SK-N-MC (cell line): ENCODE results near the gene AOX1.
"Not testable (repeated sequence)": the region's sequence is repeated elsewhere in the genome, so short reads cannot be mapped to it uniquely, and the experiment has no call there.

Experiments used
- DNase-seq: peaks from one replicate; pipeline ENCODE4 v3.0.0-alpha.2; 2011; ENCODE audit warnings: low read depth, low spot score
- H3K27ac ChIP-seq: fragments of 200-600 bp; sonication (generic); 2 replicates; pipeline ENCODE4 v1.5.1; 2016; ENCODE audit warnings: mixed run types
- H3K36me3 ChIP-seq: fragments of 200-600 bp; sonication (generic); 2 replicates; pipeline ENCODE4 v1.6.1; 2017; ENCODE audit warnings: antibody characterized with exemption, low read length, mixed read lengths; ENCODE audit not compliant: insufficient read depth
- H3K4me3 ChIP-seq: fragments of 200-600 bp; sonication (generic); 2 replicates; pipeline ENCODE4 v1.5.1; 2016
- H3K9ac ChIP-seq: fragments of 200-600 bp; sonication (generic); 2 replicates; pipeline ENCODE4 v1.8.0; 2017; ENCODE audit warnings: mixed run types, mixed read lengths; ENCODE audit not compliant: insufficient read length
- H3K9me3 ChIP-seq: fragments of 200-600 bp; sonication (generic); 2 replicates; pipeline ENCODE4 v1.6.1; 2017; ENCODE audit warnings: low read depth, mild to moderate bottlenecking, antibody characterized with exemption, low read length, moderate library complexity, mixed read lengths
- EZH2 ChIP-seq: fragments of 200-600 bp; sonication (generic); IDR thresholded peaks from one replicate; pipeline ENCODE4 v1.6.1; 2017; ENCODE audit warnings: antibody characterized with exemption
- FOXP2 ChIP-seq: optimal IDR thresholded peaks from 2 replicates; pipeline ENCODE3; 2011; ENCODE audit warnings: mild to moderate bottlenecking, moderate library complexity; ENCODE audit not compliant: insufficient read depth; ENCODE audit errors: extremely low read length, control extremely low read depth
- POLR2AphosphoS5 ChIP-seq: IDR thresholded peaks from 2 replicates; pipeline ENCODE4 v1.6.1; 2012; ENCODE audit warnings: mild to moderate bottlenecking, low read depth, low read length, borderline replicate concordance

Gene AOX1

GRCh38 chr2:200585730-200586643 is at the start of gene AOX1:
AOX1 (plus strand) TSS chr2:200586014; CDS start chr2:200586109, 95 bp downstream.
- no peak for DNase-seq
- Histone ChIP-seq H3K9ac (no peak within 1 kb of the TSS), H3K27ac (no peak within 1 kb of the TSS), H3K4me3 (no peak within 1 kb of the TSS), H3K9me3 (no peaks in the 10 kb centered on the region), H3K36me3 (no peaks in the 10 kb centered on the region)
- TF ChIP-seq FOXP2 = no peak
- TF ChIP-seq EZH2 = no peak
- no peak for TF ChIP-seq POLR2AphosphoS5

- Histone ChIP-seq H3K36me3 (peaks cover 79% of the 10 kb centered on the region), H3K9me3 (peaks cover 4% of the 10 kb centered on the region; the same call in 1 of the 2 replicates), H3K9ac (no peak overlapping the region), H3K27ac (no peak overlapping the region), H3K4me3 (no peak overlapping the region)
- TF ChIP-seq FOXP2 (no peak), EZH2 (no peak), POLR2AphosphoS5 (no peak)
- no peak for DNase-seq
These were observed 47.7 kb upstream of the AOX1 start for GRCh38 chr2:200538139-200538538.

GRCh38 chr2:200540793-200541192 is 45.0 kb upstream of the AOX1 start:
- H3K9me3 ChIP-seq = peaks cover 4% of the 10 kb centered on the region; the same call in 1 of the 2 replicates
- no peak overlapping the region for H3K27ac ChIP-seq
- peaks cover 85% of the 10 kb centered on the region for H3K36me3 ChIP-seq
- TF ChIP-seq POLR2AphosphoS5 = no peak
- no peak for TF ChIP-seq EZH2
- TF ChIP-seq FOXP2 = no peak
- H3K4me3 ChIP-seq = no peak overlapping the region
- DNase-seq = no peak
- no peak overlapping the region for H3K9ac ChIP-seq

GRCh38 chr2:200566596-200566995 is 19.2 kb upstream of the AOX1 start:
- not testable (repeated sequence) for H3K9me3 ChIP-seq, H3K4me3 ChIP-seq, H3K27ac ChIP-seq, DNase-seq, H3K9ac ChIP-seq
- H3K36me3 ChIP-seq = peaks cover 17% of the 10 kb centered on the region

- no peak for DNase-seq
- Histone ChIP-seq H3K4me3 (no peak overlapping the region), H3K9ac (no peak overlapping the region), H3K36me3 (peaks cover 29% of the 10 kb centered on the region), H3K9me3 (no peaks in the 10 kb centered on the region), H3K27ac (no peak overlapping the region)
- no peak for TF ChIP-seq FOXP2
- no peak for TF ChIP-seq EZH2
- TF ChIP-seq POLR2AphosphoS5 = no peak
These were observed 17.9 kb upstream of the AOX1 start for GRCh38 chr2:200567932-200568331.

- no peak for DNase-seq
- Histone ChIP-seq H3K9ac (no peak overlapping the region), H3K4me3 (no peak overlapping the region), H3K36me3 (peaks cover 28% of the 10 kb centered on the region), H3K9me3 (no peaks in the 10 kb centered on the region), H3K27ac (no peak overlapping the region)
- TF ChIP-seq FOXP2 = no peak
- TF ChIP-seq EZH2 = no peak
- no peak for TF ChIP-seq POLR2AphosphoS5
These were observed 9.9 kb upstream of the AOX1 start for GRCh38 chr2:200575957-200576356.

GRCh38 chr2:200577027-200577426 is 8.8 kb upstream of the AOX1 start:
- Histone ChIP-seq H3K27ac (no peak overlapping the region), H3K4me3 (no peak overlapping the region), H3K9ac (no peak overlapping the region), H3K36me3 (peaks cover 18% of the 10 kb centered on the region), H3K9me3 (no peaks in the 10 kb centered on the region)
- DNase-seq = no peak
- no peak for TF ChIP-seq POLR2AphosphoS5
- no peak for TF ChIP-seq FOXP2
- TF ChIP-seq EZH2 = no peak

- H3K27ac ChIP-seq = no peak overlapping the region
- DNase-seq = no peak
- peaks cover 10% of the 10 kb centered on the region for H3K36me3 ChIP-seq
- no peak overlapping the region for H3K9ac ChIP-seq
- H3K4me3 ChIP-seq = no peak overlapping the region
- no peak for TF ChIP-seq EZH2
- TF ChIP-seq FOXP2 = no peak
- no peak for TF ChIP-seq POLR2AphosphoS5
- H3K9me3 ChIP-seq = no peaks in the 10 kb centered on the region
These were observed 7.0 kb upstream of the AOX1 start for GRCh38 chr2:200578778-200579177.

- H3K9me3 ChIP-seq = no peaks in the 10 kb centered on the region
- H3K4me3 ChIP-seq = no peak overlapping the region
- DNase-seq = no peak
- TF ChIP-seq POLR2AphosphoS5 (no peak), EZH2 (no peak), FOXP2 (no peak)
- no peak overlapping the region for H3K9ac ChIP-seq
- no peak overlapping the region for H3K27ac ChIP-seq
- no peaks in the 10 kb centered on the region for H3K36me3 ChIP-seq
These were observed 1.2 kb upstream of the AOX1 start for GRCh38 chr2:200584639-200585038.
